ENCODE measurements around the gene DIP2C. TPM values are rescaled to one million over a fixed set of nuclear protein-coding genes. Genes with fewer than 3 reads are reported as not detected.

The DIP2C gene
- total RNA-seq, 1 experiment from 2014 or later = 4.6 TPM

- peak; percentile 54 for DNase-seq (ENCODE audit: low read depth)
These were observed 78.7 kb downstream of the DIP2C start for GRCh38 chr10:610642-611305.

GRCh38 chr10:609868-610545 lies 79.5 kb downstream of the DIP2C start:
- DNase-seq (ENCODE audit: low read depth) = no peak

GRCh38 chr10:609262-609658 lies 80.2 kb downstream of the DIP2C start:
- no peak for DNase-seq (ENCODE audit: low read depth)

GRCh38 chr10:608331-609261 lies 80.9 kb downstream of the DIP2C start:
- DNase-seq (ENCODE audit: low read depth) = no peak

GRCh38 chr10:607545-608185 lies 81.8 kb downstream of the DIP2C start:
- DNase-seq (ENCODE audit: low read depth) = no peak

GRCh38 chr10:606762-607544 lies 82.5 kb downstream of the DIP2C start:
- DNase-seq (ENCODE audit: low read depth) = no peak

GRCh38 chr10:605632-606325 lies 83.7 kb downstream of the DIP2C start:
- DNase-seq (ENCODE audit: low read depth) = no peak

- DNase-seq (ENCODE audit: low read depth) = no peak
These were observed 84.5 kb downstream of the DIP2C start for GRCh38 chr10:604716-605631.

- DNase-seq (ENCODE audit: low read depth) = no peak
These were observed 85.7 kb downstream of the DIP2C start for GRCh38 chr10:603745-604144.

- DNase-seq (ENCODE audit: low read depth) = no peak
These were observed 87.0 kb downstream of the DIP2C start for GRCh38 chr10:602391-603005.

GRCh38 chr10:601660-601963 lies 87.9 kb downstream of the DIP2C start:
- no peak for DNase-seq (ENCODE audit: low read depth)

GRCh38 chr10:600876-601659 lies 88.4 kb downstream of the DIP2C start:
- DNase-seq (ENCODE audit: low read depth) = no peak

- DNase-seq (ENCODE audit: low read depth) = no peak
These were observed 89.2 kb downstream of the DIP2C start for GRCh38 chr10:600234-600633.

- no peak for DNase-seq (ENCODE audit: low read depth)
These were observed 89.7 kb downstream of the DIP2C start for GRCh38 chr10:599767-600166.

GRCh38 chr10:598415-599170 lies 90.9 kb downstream of the DIP2C start:
- DNase-seq (ENCODE audit: low read depth) = peak; percentile 89

- DNase-seq (ENCODE audit: low read depth) = no peak
These were observed 91.5 kb downstream of the DIP2C start for GRCh38 chr10:597976-598375.

- DNase-seq (ENCODE audit: low read depth) = no peak
These were observed 92.6 kb downstream of the DIP2C start for GRCh38 chr10:596725-597345.
